Thoracic aorta (tissue), 2 donors: ENCODE data around the gene ATG4D. TPM values are rescaled to one million over a fixed set of nuclear protein-coding genes. Genes with fewer than 3 reads are reported as not detected.

Experiments
- ATAC-seq: fragments of 150-250 bp; one replicate; pipeline ENCODE4 v1.8.0; 2017; ENCODE audit warnings: low read depth; ENCODE audit not compliant: insufficient number of reproducible peaks, low FRiP score
- DNase-seq: peaks from one replicate; pipeline ENCODE4 v3.0.0-alpha.2; 2020; ENCODE audit warnings: low spot score
- H3K27ac ChIP-seq, 2 donors: fragments of 200-600 bp; sonication (generic); 1 replicate in 1 of 2; 2 replicates in 1 of 2; pipeline ENCODE4 v1.5.1; 2016; ENCODE audit warnings: mild to moderate bottlenecking in 2 of 2, moderate library complexity in 2 of 2
- H3K27me3 ChIP-seq: fragments of 200-600 bp; sonication (generic); replicated peaks from 2 replicates; pipeline ENCODE4 v1.6.0; 2016; ENCODE audit warnings: mild to moderate bottlenecking; ENCODE audit not compliant: insufficient read depth
- H3K36me3 ChIP-seq: fragments of 200-600 bp; sonication (generic); one replicate; pipeline ENCODE4 v1.5.1; 2016
- H3K4me1 ChIP-seq, 2 donors: fragments of 200-600 bp; sonication (generic); 1 replicate in 1 of 2; 2 replicates in 1 of 2; pipeline versions ENCODE4 v1.5.1 to v1.6.0; 2016; ENCODE audit warnings: low read depth in 2 of 2, mild to moderate bottlenecking in 1 of 2; ENCODE audit not compliant: control insufficient read depth in 1 of 2
- H3K4me3 ChIP-seq: fragments of 200-600 bp; sonication (generic); 2 replicates; pipeline ENCODE4 v1.5.1; 2016; ENCODE audit warnings: mild to moderate bottlenecking
- H3K9me3 ChIP-seq: fragments of 200-600 bp; sonication (generic); 2 replicates; pipeline ENCODE4 v1.5.1; 2016
- CTCF ChIP-seq: fragments of 200-600 bp; sonication (generic); IDR thresholded peaks from one replicate; pipeline ENCODE4 v1.5.1; 2019; ENCODE audit warnings: antibody characterized with exemption
- total RNA-seq, 2 donors: library from RNA; depleted of rRNA; stranded (reverse); fragments of >200 nt; gene quantifications; one replicate each; pipeline versions ENCODE4 v1.1.0 to v1.2.3, GENCODE V29; 2016

The ATG4D gene
- total RNA-seq, 2 donors from 2014 or later, result 17.1 to 30.5 TPM

- ATAC-seq (no peak), DNase-seq (no peak)
- Histone ChIP-seq H3K27me3 (no peaks in the 10 kb centered on the region), H3K36me3 (peaks cover 41% of the 10 kb centered on the region), H3K4me1 (peaks cover 4 to 7% of the 10 kb centered on the region in 2 donors), H3K9me3 (no peaks in the 10 kb centered on the region), H3K4me3 (no peak overlapping the region), H3K27ac (no peak overlapping the region)
- no peak for TF ChIP-seq CTCF
These were observed 16.4 kb downstream of the ATG4D start for GRCh38 chr19:10560154-10560553.

GRCh38 chr19:10562609-10563008 is 18.9 kb downstream of the ATG4D start:
- no peaks in the 10 kb centered on the region for H3K27me3 ChIP-seq
- no peak overlapping the region for H3K4me3 ChIP-seq
- DNase-seq (no peak), ATAC-seq (no peak)
- peaks cover 25% of the 10 kb centered on the region for H3K36me3 ChIP-seq
- H3K27ac ChIP-seq, result no peak overlapping the region
- peaks cover 17 to 24% of the 10 kb centered on the region in 2 donors for H3K4me1 ChIP-seq
- H3K9me3 ChIP-seq, result no peaks in the 10 kb centered on the region
- no peak for TF ChIP-seq CTCF

- peaks cover 3% of the 10 kb centered on the region for H3K36me3 ChIP-seq
- H3K4me1 ChIP-seq, result peaks cover 28 to 37% of the 10 kb centered on the region in 2 donors
- no peaks in the 10 kb centered on the region for H3K9me3 ChIP-seq
- H3K4me3 ChIP-seq, result peak overlapping the region; percentile 96
- H3K27ac ChIP-seq, result peak overlapping the region; percentile 77 to 81
- no peak for TF ChIP-seq CTCF
- no peak for DNase-seq
- H3K27me3 ChIP-seq, result no peaks in the 10 kb centered on the region
- no peak for ATAC-seq
These were observed 21.4 kb downstream of the ATG4D start for GRCh38 chr19:10565028-10565566.

GRCh38 chr19:10565567-10566407 is 22.1 kb downstream of the ATG4D start, which contains the start of gene KRI1:
Gene KRI1 (minus strand): TSS chr19:10566010. CDS start chr19:10565999, 11 bp downstream.
- Histone ChIP-seq H3K4me3 (peak within 1 kb of the TSS; percentile 96), H3K9me3 (no peaks in the 10 kb centered on the region), H3K36me3 (no peaks in the 10 kb centered on the region), H3K27ac (peak within 1 kb of the TSS; percentile 84 to 90), H3K4me1 (peaks cover 28 to 37% of the 10 kb centered on the region in 2 donors), H3K27me3 (no peaks in the 10 kb centered on the region)
- ATAC-seq (peak; percentile 73), DNase-seq (peak; percentile 95)
- TF ChIP-seq CTCF, result peak; percentile 46

- no peak for DNase-seq
- no peaks in the 10 kb centered on the region for H3K36me3 ChIP-seq
- H3K4me1 ChIP-seq, result peaks cover 28 to 37% of the 10 kb centered on the region in 2 donors
- H3K27ac ChIP-seq, result peak overlapping the region; percentile 84 to 90
- peak overlapping the region; percentile 96 for H3K4me3 ChIP-seq
- no peak for ATAC-seq
- H3K27me3 ChIP-seq, result no peaks in the 10 kb centered on the region
- TF ChIP-seq CTCF, result no peak
- no peaks in the 10 kb centered on the region for H3K9me3 ChIP-seq
These were observed 22.6 kb downstream of the ATG4D start for GRCh38 chr19:10566408-10566657.
